Mucosa of descending colon (tissue), 3 donors: ENCODE results near the gene VPS51. TPM values are rescaled to one million over a fixed set of nuclear protein-coding genes. Genes with fewer than 3 reads are reported as not detected.
A peak's percentile ranks its signal among the peaks of the same experiment; 100 is the strongest.
"Not testable (repeated sequence)": the region's sequence is repeated elsewhere in the genome, so short reads cannot be mapped to it uniquely, and the experiment has no call there.

Experiments
- ATAC-seq: fragments of 200-7000 bp; cut with Tn5 transposase; one replicate; pipeline ENCODE4 v1.9.1; 2020; ENCODE audit warnings: mild to moderate bottlenecking, moderate library complexity
- DNase-seq, 3 donors: peaks; one replicate each; pipeline ENCODE4 v3.0.0-alpha.2; 2020
- H3K36me3 ChIP-seq: fragments of 200-600 bp; one replicate; pipeline ENCODE4 v1.8.0; 2021; ENCODE audit warnings: low read depth, mild to moderate bottlenecking
- H3K4me1 ChIP-seq: fragments of 200-600 bp; one replicate; pipeline ENCODE4 v1.8.0; 2021; ENCODE audit warnings: low read depth, mild to moderate bottlenecking
- H3K4me3 ChIP-seq: fragments of 200-600 bp; one replicate; pipeline ENCODE4 v1.8.0; 2021; ENCODE audit warnings: mild to moderate bottlenecking
- H3K9me3 ChIP-seq: fragments of 200-600 bp; one replicate; pipeline ENCODE4 v1.8.0; 2021; ENCODE audit warnings: mild to moderate bottlenecking
- intact Hi-C, 2 donors: fragments of 100-400 bp; cut with DNase I in 1 of 2; cut with micrococcal nuclease in 1 of 2; formaldehyde crosslinking; loops; one replicate each; pipeline versions ENCODE4 v1.11.0 to v1.11.1; 2022; cut with DNase I, micrococcal nuclease
- total RNA-seq, 3 donors: library from RNA; stranded (reverse); fragmentation: NEBNext Ultra II Directional in 2 of 3; extraction: Animal tissue kit (Norgen Biotek cat#: 25700) in 2 of 3; gene quantifications; one replicate each; pipeline versions ENCODE4 v1.2.1 to v1.2.4, GENCODE V29; 2021 to 2023
- TF ChIP-seq, protein P1 (sequence below): fragments of 200-600 bp; IDR thresholded peaks from one replicate; pipeline ENCODE4 v1.8.0; 2022; ENCODE audit warnings: antibody characterized with exemption, mild to moderate bottlenecking
- donor health status: DM: no; HTN: no; CAD: no; lungs with moderate emphysema.
- donor health status: DM: no; HTN: no; CAD: no.
- donor health status: DM: no; HTN: yes; CAD: no.

VPS51 gene
- total RNA-seq, 3 donors from 2014 or later: 149 to 200 (median 156) TPM

DNA sequence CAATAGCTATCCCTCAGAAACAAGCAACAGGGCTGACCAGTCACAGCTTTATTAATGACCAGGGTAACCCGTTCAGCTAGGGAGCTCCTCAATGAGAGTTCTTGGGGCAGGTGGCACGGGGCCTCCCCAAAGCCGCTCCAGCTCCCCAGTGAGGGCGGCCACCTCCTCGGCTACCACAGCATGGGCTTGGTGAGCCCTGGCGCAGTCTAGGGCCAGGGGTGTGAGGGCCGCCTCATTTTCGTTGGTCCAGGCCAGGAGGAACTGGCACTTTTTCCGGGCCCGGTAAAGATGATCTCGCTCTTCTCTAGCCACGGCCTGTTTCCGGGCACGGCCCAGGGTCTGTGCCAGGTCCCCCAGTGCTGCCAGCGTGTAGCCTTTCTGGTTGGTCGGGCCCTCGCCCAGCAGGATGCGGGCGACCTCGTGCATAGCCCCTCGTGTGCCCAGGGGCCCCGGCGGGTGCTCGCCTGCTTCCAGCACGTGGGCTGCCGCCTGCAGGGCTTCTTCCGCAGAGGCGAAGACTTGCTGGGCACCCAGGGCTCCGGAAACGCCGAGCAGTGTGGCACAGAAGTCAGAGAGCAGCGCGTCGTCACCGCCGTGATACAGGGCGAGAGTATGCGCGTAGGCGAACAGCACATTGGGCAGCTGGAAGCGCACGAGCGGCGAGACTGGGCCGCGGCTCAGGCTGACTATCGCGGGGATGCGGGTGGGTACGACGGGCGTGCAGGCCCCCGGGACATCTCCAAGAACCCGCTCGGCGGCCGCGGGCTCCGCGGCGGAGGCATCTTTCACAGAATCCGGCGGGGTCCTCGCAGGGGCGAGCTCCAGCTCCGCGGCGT is 20.6 kb downstream of the VPS51 start:
- H3K36me3 ChIP-seq: peaks cover 5% of the 10 kb centered on the region
- peak overlapping the region; percentile 78 for H3K4me3 ChIP-seq
- TF ChIP-seq, protein P1, sequence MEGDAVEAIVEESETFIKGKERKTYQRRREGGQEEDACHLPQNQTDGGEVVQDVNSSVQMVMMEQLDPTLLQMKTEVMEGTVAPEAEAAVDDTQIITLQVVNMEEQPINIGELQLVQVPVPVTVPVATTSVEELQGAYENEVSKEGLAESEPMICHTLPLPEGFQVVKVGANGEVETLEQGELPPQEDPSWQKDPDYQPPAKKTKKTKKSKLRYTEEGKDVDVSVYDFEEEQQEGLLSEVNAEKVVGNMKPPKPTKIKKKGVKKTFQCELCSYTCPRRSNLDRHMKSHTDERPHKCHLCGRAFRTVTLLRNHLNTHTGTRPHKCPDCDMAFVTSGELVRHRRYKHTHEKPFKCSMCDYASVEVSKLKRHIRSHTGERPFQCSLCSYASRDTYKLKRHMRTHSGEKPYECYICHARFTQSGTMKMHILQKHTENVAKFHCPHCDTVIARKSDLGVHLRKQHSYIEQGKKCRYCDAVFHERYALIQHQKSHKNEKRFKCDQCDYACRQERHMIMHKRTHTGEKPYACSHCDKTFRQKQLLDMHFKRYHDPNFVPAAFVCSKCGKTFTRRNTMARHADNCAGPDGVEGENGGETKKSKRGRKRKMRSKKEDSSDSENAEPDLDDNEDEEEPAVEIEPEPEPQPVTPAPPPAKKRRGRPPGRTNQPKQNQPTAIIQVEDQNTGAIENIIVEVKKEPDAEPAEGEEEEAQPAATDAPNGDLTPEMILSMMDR: no peak
- H3K9me3 ChIP-seq: no peaks in the 10 kb centered on the region
- ATAC-seq (peak; percentile 14), DNase-seq (peak; percentile 47 to 81 (median 66))
- intact Hi-C loops: no loop called here
- peaks cover 38% of the 10 kb centered on the region for H3K4me1 ChIP-seq

GRCh38 chr11:65117206-65118096 is 21.4 kb downstream of the VPS51 start, which contains the start of gene ZNHIT2:
ZNHIT2 (minus strand) TSS chr11:65117701; CDS start chr11:65117653, 48 bp downstream.
- DNase-seq (peak; percentile 100), ATAC-seq (peak; percentile 83)
- H3K36me3 ChIP-seq: peaks cover 5% of the 10 kb centered on the region
- H3K4me3 ChIP-seq: peak within 1 kb of the TSS; percentile 78
- intact Hi-C loops: no loop called here
- TF ChIP-seq, protein P1: peak; percentile 96
- no peaks in the 10 kb centered on the region for H3K9me3 ChIP-seq
- H3K4me1 ChIP-seq: peaks cover 34% of the 10 kb centered on the region

GRCh38 chr11:65118097-65118837 is 22.3 kb downstream of the VPS51 start:
- no peaks in the 10 kb centered on the region for H3K9me3 ChIP-seq
- peaks cover 32% of the 10 kb centered on the region for H3K4me1 ChIP-seq
- TF ChIP-seq, protein P1: peak; percentile 5
- no peak overlapping the region for H3K4me3 ChIP-seq
- DNase-seq: peak in 1 of 3 donors; percentile 62
- H3K36me3 ChIP-seq: peaks cover 5% of the 10 kb centered on the region
- no peak for ATAC-seq
- intact Hi-C loops: no loop called here

GRCh38 chr11:65118891-65119669 is 23.1 kb downstream of the VPS51 start:
- H3K9me3 ChIP-seq, H3K4me3 ChIP-seq, intact Hi-C loops, ATAC-seq, H3K36me3 ChIP-seq: not testable (repeated sequence)
- peaks cover 34% of the 10 kb centered on the region for H3K4me1 ChIP-seq
- peak in 1 of 3 donors; percentile 24 for DNase-seq

DNA sequence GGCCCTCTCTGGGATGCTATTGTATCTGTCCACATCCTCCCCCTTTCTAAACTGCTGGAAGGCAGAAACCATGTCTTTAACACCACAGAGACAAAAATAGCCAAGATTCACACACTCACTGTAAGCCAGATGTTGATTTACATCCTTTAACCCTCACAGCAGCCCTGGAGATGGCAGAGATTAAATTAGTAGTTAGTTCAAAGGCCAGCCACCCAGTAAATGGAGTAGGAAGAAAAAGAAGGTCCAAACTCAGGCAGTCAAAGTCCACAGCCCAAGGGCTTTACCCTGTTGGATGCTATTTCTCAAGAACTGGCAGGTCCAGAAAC is 23.6 kb downstream of the VPS51 start:
- Histone ChIP-seq H3K4me3 (no peak overlapping the region), H3K36me3 (peaks cover 5% of the 10 kb centered on the region), H3K4me1 (peaks cover 34% of the 10 kb centered on the region), H3K9me3 (no peaks in the 10 kb centered on the region)
- TF ChIP-seq, protein P1: no peak
- intact Hi-C loops: no loop called here
- DNase-seq (no peak), ATAC-seq (no peak)
